HG03108 (cell line): Measurements from ENCODE around the gene PJA2.

Source experiments
- ATAC-seq: cut with Tn5 transposase; IDR thresholded peaks from one replicate; pipeline ENCODE4 v1.9.1; 2021; ENCODE audit warnings: moderate library complexity; ENCODE audit not compliant: unreplicated experiment

The PJA2 gene

GRCh38 chr5:109351988-109352864, 57.5 kb downstream of the PJA2 start:
- no peak for ATAC-seq

- ATAC-seq: no peak
Measured at GRCh38 chr5:109350537-109351270, 59.1 kb downstream of the PJA2 start.

GRCh38 chr5:109349388-109349787, 60.4 kb downstream of the PJA2 start:
- ATAC-seq: no peak

DNA sequence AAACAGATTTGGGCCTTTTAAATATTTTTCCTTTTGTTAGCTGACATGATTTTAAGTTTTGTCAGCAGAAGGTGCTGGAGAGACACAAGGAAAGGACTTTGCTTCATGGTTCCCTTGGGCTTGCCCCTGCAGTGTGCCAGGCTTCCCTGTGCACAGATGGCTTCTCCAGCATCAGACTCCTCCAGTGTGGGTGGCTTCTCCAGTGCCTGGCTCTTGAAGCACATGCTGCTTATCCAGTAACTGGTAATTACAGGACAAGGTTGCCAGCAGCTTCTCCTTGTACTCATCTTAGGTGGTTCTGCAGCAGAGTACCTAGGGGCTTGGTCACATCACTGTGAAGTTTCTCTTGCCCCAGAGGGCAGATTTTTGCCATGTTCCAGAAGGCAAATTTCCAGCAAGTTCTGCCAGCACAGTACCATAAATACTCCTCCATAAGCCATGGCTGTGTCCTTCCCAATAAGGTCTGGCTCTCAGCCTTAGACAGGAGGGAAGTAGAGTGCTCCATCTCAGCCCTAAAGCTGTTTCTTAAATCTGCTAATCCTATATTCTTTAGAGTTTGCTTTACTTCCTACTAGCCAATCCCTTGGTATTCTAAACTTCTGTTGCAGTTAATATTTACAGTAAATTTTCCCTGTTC, 62.4 kb downstream of the PJA2 start:
- no peak for ATAC-seq

DNA sequence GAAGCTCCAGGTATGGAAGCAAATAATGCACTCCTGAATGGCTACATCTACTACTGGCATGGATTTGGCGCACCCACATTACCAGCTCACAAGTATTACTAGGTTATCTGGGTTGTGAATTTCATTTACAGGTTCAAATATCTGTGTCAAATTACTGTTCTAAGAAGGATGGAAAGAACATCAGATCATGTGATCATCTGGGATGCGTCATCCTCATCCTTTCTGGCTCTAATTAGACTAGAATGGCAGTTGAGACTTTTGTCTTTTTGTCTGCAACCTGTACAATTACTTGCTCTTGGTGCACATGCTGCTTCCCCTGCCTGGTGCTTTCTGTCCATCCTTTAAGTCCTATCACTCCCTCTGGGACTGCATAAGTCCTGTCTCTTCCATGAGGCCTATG, 64.1 kb downstream of the PJA2 start:
- no peak for ATAC-seq

DNA sequence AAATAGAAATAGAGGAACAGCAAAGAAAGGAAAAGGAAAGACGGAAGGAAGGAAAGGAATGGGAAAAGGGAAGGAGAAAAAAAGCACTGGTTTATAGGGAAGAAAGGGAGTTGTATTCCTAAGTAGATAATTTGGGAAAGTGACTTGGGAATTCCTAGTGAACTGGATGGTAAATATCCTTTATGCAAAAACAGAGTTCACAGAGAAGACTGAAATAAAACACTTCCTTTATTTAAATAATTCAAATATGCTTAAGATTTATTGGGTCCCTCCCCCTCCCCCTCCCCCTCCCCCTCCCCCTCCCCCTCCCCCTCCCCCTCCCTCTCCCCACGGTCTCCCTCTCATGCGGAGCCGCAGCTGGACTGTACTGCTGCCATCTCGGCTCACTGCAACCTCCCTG, 69.4 kb downstream of the PJA2 start:
- ATAC-seq: no peak

DNA sequence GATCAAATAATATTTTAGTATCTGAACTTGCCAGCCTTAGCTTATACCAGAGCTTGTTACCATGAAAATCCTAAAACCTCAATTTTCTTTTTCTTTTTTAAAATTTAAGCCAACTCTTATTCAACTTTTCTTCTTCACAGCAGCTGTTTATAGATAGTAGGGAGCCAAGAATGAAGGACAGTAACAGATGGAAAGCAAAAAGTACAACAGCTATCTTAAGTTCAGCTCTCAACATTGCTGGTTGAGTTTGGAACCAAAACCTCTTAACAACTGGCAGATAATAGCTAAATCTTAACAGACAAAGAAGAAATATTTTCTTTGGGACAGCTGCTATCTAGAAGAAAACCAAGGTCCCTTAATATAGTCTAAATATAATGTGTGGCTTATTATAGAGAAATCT, 74.7 kb downstream of the PJA2 start:
- no peak for ATAC-seq

DNA sequence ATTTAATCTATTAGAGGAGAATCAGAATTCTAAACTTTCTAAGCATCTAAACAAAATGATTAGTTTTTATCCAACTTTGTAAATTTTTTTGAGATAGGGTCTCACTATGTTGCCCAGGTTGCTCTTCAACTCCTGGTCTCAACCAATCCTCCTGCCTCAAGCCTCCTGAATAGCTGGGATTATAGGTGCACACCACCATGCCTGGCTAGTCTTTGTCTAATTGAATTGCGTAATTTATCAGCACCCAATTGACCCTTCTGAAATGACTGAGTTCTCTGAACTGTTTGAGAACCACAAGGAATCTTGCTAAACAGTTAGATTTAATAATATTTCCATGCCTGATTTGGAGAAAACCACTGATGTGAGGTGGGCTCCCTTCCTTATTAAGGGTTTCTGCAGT, 75.7 kb downstream of the PJA2 start:
- no peak for ATAC-seq

- ATAC-seq: no peak
Measured at GRCh38 chr5:109329333-109330237, 80.2 kb downstream of the PJA2 start.

DNA sequence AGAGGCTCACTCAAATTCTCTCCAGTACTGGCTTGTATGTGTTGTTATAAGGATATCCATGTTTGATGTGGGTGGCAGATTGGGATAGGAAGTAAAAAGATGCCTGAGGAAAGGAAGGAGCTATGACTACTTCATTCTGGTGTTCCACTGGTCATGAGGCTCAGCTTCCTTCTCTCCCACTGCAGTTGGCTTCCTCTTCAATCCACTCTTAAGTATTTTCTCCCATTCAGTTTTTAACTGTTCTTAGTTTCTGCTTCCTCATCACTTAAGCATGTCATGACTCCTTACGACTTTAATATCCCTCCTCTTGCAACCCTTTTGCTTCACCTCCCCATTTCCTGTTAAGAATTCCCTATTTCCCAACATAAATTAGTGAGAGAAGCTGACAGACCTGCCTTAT, 81.1 kb downstream of the PJA2 start:
- ATAC-seq: no peak

DNA sequence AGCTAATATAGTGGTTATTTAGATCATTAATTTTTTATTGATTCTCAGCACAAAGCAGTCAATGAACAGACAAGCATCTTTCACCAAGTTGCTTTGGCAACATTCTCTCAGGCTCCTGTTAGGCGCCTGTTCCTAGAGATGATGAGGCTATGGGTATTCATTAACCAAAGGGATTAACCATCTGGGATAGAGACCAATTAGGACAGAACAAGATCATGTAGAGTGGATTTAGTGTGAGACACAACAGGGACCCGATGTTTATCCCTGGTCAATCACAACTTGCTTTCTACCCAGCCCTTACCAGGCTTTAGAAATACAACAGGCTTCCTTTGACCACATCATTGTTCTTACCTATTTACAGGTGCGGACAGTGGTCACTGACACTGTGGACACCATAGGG, 82.2 kb downstream of the PJA2 start:
- no peak for ATAC-seq

- no peak for ATAC-seq
Measured at GRCh38 chr5:109326919-109327318, 82.9 kb downstream of the PJA2 start.

DNA sequence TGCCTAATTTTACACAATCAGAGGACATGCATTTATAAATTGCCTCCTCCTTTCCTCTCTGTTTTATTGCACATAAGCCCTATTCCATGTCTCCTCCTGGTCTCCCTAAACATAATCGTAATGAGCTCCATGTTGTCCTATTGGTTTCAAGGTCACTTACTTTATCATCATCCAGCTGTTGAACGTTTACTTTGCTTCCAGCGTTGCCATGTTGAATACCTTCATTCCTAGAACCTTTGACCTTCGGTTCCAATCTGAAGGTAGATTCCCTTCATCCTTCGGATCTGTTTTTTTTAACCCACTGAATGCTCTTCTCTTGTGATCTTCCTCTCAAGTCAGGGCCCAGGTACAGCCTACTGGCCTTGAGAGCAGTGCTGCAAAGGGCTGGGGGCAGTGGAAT, 84.3 kb downstream of the PJA2 start:
- no peak for ATAC-seq

DNA sequence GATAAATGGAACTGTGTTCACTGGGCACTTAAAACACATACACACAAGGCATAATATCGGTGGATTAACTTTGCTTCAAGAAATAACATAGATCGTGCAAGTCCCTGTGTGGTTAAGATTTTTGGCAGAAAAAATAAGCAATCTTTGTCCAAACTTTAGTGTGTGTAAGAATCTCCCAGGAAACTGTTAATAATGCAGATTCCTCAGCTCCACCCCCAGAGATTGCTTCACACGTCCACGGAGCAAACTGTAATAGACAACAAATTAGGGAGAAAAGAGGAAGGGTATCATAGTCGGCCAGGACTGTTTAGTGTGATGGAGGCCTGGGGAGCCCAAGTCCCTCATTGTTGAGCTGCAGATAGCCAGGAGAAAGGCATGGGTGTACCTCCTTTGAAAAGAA, 84.8 kb downstream of the PJA2 start:
- ATAC-seq: no peak

DNA sequence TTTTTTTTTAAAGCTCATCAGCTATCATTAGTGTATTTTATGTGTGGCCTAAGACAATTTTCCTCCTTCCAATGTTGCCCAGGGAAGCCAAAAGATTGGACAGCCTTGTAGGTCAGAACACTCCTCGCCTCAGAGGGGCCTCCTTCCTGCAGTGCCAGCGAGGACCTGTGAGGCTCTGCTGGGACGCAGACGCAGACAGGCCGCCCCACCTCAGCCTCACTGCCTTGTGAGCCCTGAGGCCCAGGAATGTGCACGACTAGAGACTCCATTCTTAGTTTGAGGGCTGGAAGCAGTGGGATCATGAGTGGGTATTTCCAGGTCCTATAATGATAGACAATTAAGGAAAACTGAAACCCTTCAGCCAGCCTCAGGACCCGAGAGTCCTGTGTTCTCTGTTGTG, 85.4 kb downstream of the PJA2 start:
- ATAC-seq: no peak

DNA sequence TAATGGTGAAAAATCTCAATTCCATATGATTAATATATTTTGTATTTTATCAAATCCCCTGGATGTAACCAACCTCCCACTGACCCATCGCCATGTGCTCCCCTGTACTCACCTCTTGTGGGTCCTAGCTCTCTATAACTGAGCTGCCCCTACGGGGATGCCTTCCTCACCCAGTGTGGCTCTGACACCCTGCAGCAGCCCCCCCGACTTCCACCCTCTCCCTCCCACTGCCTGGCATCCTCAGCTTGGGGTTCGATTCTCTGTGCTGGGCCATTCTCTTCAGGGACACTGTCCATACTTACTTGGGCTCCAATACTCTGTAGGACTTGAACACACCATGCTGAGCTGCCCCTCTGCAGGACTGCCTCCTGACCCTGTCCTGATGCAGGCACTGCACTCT, 87.1 kb downstream of the PJA2 start:
- ATAC-seq: no peak

GRCh38 chr5:109319351-109319750, 90.4 kb downstream of the PJA2 start:
- ATAC-seq: no peak

DNA sequence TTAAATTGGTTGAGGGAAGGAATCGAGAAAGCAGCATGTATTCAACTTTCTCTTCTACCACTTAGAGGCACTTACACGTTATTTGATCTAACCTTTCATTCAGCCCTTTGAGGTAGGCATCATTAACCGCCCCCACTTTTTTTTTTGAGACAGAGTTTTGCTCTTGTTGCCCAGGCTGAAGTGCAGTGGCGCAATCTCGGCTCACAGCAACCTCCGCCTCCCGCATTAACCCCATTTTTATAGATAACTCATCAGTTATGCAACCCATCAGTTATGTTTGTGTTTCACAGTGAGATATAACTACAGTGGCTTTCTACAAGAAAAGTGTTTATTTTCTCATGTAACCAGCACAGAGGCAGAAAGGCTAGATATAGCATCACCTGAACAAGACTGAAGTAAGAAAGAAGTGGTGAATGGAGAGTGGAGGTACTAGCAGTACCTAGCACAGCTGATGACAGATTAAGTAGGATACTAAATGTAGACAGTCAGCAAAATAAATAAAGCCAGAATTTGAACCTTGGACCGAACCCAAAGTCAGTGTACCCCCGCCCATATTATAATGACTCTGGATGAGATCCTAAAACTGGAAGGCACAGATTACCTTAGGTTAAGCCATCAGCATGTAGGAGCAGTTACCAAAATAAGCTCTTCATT, 91.2 kb downstream of the PJA2 start:
- ATAC-seq: no peak

DNA sequence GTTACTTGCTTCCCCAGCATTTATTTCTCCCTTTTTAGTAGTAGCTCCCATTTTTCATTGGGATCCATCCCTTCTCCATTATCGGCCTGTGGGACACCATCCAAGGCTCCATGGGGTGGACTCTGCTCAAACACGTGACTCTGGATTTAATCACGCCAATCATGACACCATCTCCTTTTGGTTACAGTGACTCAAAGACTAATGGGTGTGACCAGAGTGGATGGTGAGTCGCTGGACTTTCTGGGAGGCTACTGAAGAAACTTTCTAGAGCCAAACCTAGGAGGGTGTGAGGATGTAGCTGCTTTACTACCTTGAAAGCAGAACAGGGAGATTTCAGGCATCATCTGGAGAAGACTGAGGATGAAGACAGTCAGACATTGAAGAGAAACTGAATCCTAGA, 93.1 kb downstream of the PJA2 start:
- no peak for ATAC-seq

DNA sequence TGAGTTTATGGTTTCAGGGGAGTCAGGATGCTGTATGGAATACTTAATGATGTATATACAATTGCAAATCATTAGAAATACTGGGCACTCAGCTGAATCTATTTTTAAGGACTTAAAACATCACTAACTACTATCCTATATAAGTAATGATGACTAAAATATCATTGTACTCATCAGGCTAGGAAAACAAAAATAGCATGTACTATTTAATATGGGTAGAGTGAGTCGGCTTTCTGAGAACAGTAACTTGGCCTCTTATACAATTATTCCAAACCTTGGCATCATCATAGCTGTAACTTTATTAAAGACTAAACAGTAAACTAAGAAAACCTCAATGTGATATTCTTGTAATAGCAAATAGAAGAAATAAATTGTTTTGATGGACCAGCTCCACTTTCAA, 94.5 kb downstream of the PJA2 start:
- ATAC-seq: no peak
